Activated CD8-positive, alpha-beta memory T cell treated with anti-CD3 and anti-CD28 coated beads, Interleukin-2, amount 50 U/mL, for 4 hours (primary cell): Measurements from ENCODE around the gene CHRDL2.
"Not testable (repeated sequence)": the region's sequence is repeated elsewhere in the genome, so short reads cannot be mapped to it uniquely, and the experiment has no call there.

ENCODE experiments used
- DNase-seq: peaks from one replicate; pipeline ENCODE4 v3.0.0-alpha.2; 2020

Gene CHRDL2

GRCh38 chr11:74662487-74663103 lies 68.6 kb downstream of the CHRDL2 start:
- no peak for DNase-seq

- DNase-seq, result not testable (repeated sequence)
Observed at GRCh38 chr11:74659124-74659523, 72.1 kb downstream of the CHRDL2 start.

- no peak for DNase-seq
Observed at GRCh38 chr11:74654976-74655375, 76.2 kb downstream of the CHRDL2 start.

GRCh38 chr11:74650498-74650897 lies 80.7 kb downstream of the CHRDL2 start:
- DNase-seq, result no peak

- no peak for DNase-seq
Observed at GRCh38 chr11:74648894-74649293, 82.3 kb downstream of the CHRDL2 start.

- no peak for DNase-seq
Observed at GRCh38 chr11:74647831-74648230, 83.4 kb downstream of the CHRDL2 start.

GRCh38 chr11:74647404-74647803 lies 83.8 kb downstream of the CHRDL2 start:
- no peak for DNase-seq

- DNase-seq, result no peak
Observed at GRCh38 chr11:74646954-74647353, 84.3 kb downstream of the CHRDL2 start.
